HG02763 (cell line): ENCODE data around the gene XPO1.

ENCODE experiments used
- ATAC-seq: cut with Tn5 transposase; IDR thresholded peaks from one replicate; pipeline ENCODE4 v1.9.1; 2021; ENCODE audit warnings: mild to moderate bottlenecking, moderate library complexity; ENCODE audit not compliant: unreplicated experiment

The XPO1 gene

GRCh38 chr2:61437170-61437569, 101.0 kb downstream of the XPO1 start:
- no peak for ATAC-seq

- ATAC-seq, result no peak
Observed at GRCh38 chr2:61436092-61436491, 102.1 kb downstream of the XPO1 start.

- ATAC-seq, result no peak
Observed at GRCh38 chr2:61435291-61435690, 102.9 kb downstream of the XPO1 start.

GRCh38 chr2:61434314-61434713, 103.8 kb downstream of the XPO1 start:
- no peak for ATAC-seq

GRCh38 chr2:61433606-61434005, 104.5 kb downstream of the XPO1 start:
- no peak for ATAC-seq

GRCh38 chr2:61432990-61433389, 105.2 kb downstream of the XPO1 start:
- no peak for ATAC-seq

GRCh38 chr2:61431345-61431744, 106.8 kb downstream of the XPO1 start:
- ATAC-seq, result no peak
